ENCODE measurements around the gene ALX4. TPM values are rescaled to one million over a fixed set of nuclear protein-coding genes. Genes with fewer than 3 reads are reported as not detected.

Gene ALX4
- total RNA-seq, 4 donors from 2014 or later = under 0.01 to 0.52 (median 0.06) TPM

GRCh38 chr11:44274404-44274803 lies 35.5 kb downstream of the ALX4 start:
- intact Hi-C loops (cut with DNase I) = no loop called here
- H3K27ac ChIP-seq (replicated peaks in 1 of 4) = no peak overlapping the region
- H3K4me1 ChIP-seq = no peaks in the 10 kb centered on the region
- peaks cover 0 to 10% (median 0%) of the 10 kb centered on the region in 4 donors for H3K27me3 ChIP-seq
- no peak for DNase-seq (ENCODE audit: extremely low spot score)
- H3K9me3 ChIP-seq = no peaks in the 10 kb centered on the region
- H3K36me3 ChIP-seq = no peaks in the 10 kb centered on the region
- TF ChIP-seq CTCF (IDR thresholded peaks at IDR 0.05) (no peak), POLR2AphosphoS5 (IDR thresholded peaks at IDR 0.05) (no peak), EP300 (IDR thresholded peaks at IDR 0.05) (no peak), POLR2A (IDR thresholded peaks at IDR 0.05; ENCODE audit: low read depth) (no peak)
- H3K4me3 ChIP-seq = no peak overlapping the region
- 100% methylated on average over 1 of the region's 1 CpG for WGBS

GRCh38 chr11:44271286-44271685 lies 38.7 kb downstream of the ALX4 start:
- Histone ChIP-seq H3K27me3 (peaks cover 0 to 12% (median 0%) of the 10 kb centered on the region in 4 donors), H3K4me3 (no peak overlapping the region), H3K4me1 (no peaks in the 10 kb centered on the region), H3K27ac (replicated peaks in 1 of 4) (no peak overlapping the region), H3K36me3 (no peaks in the 10 kb centered on the region), H3K9me3 (no peaks in the 10 kb centered on the region)
- no peak for DNase-seq (ENCODE audit: extremely low spot score)
- TF ChIP-seq POLR2A (IDR thresholded peaks at IDR 0.05; ENCODE audit: low read depth) (no peak), EP300 (IDR thresholded peaks at IDR 0.05) (no peak), POLR2AphosphoS5 (IDR thresholded peaks at IDR 0.05) (no peak), CTCF (IDR thresholded peaks at IDR 0.05) (no peak)
- intact Hi-C loops (cut with DNase I) = no loop called here
- 97% methylated on average over 6 of the region's 6 CpGs for WGBS

- Histone ChIP-seq H3K4me3 (no peak overlapping the region), H3K4me1 (no peaks in the 10 kb centered on the region), H3K9me3 (no peaks in the 10 kb centered on the region), H3K27ac (replicated peaks in 1 of 4) (no peak overlapping the region), H3K27me3 (peaks cover 0 to 12% (median 0%) of the 10 kb centered on the region in 4 donors), H3K36me3 (no peaks in the 10 kb centered on the region)
- DNase-seq (ENCODE audit: extremely low spot score) = no peak
- TF ChIP-seq POLR2A (IDR thresholded peaks at IDR 0.05; ENCODE audit: low read depth) (no peak), POLR2AphosphoS5 (IDR thresholded peaks at IDR 0.05) (no peak), CTCF (IDR thresholded peaks at IDR 0.05) (no peak), EP300 (IDR thresholded peaks at IDR 0.05) (no peak)
- intact Hi-C loops (cut with DNase I) = no loop called here
- 95% methylated on average over 11 of the region's 20 CpGs for WGBS
Observed at GRCh38 chr11:44270403-44271273, 39.3 kb downstream of the ALX4 start.

GRCh38 chr11:44269369-44270351 lies 40.3 kb downstream of the ALX4 start:
- no peak for TF ChIP-seq CTCF (IDR thresholded peaks at IDR 0.05)
- no peak for TF ChIP-seq POLR2A (IDR thresholded peaks at IDR 0.05; ENCODE audit: low read depth)
- no peak for TF ChIP-seq POLR2AphosphoS5 (IDR thresholded peaks at IDR 0.05)
- TF ChIP-seq EP300 (IDR thresholded peaks at IDR 0.05) = no peak
- H3K4me1 ChIP-seq = no peaks in the 10 kb centered on the region
- peaks cover 0 to 18% (median 0%) of the 10 kb centered on the region in 4 donors for H3K27me3 ChIP-seq
- H3K4me3 ChIP-seq = no peak overlapping the region
- WGBS = 73% methylated on average over 17 of the region's 17 CpGs
- H3K36me3 ChIP-seq = no peaks in the 10 kb centered on the region
- H3K9me3 ChIP-seq = no peaks in the 10 kb centered on the region
- intact Hi-C loops (cut with DNase I) = no loop called here
- no peak for DNase-seq (ENCODE audit: extremely low spot score)
- no peak overlapping the region for H3K27ac ChIP-seq (replicated peaks in 1 of 4)
